ENCODE data around the gene UBE2E3.

Gene UBE2E3

DNA sequence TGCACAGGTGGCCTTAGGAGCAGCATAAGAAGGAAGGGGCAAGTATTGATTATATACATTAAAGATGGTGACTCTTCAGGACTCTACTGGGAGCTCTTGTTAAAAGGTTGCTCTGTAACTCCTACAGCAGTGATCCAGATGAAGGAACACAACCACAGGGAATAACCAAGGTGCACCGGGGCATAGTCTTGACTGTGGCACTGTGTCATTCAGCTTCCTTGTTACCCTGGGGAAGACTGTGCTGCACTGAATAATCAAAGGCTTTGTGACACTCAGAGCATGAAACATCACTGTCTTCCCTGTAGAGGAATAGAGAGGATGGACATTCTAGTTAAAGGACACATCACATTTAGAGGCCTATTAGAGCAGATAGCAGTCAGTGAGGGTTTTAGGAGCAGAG is 105.3 kb downstream of the UBE2E3 start:
- DNase-seq = no peak

DNA sequence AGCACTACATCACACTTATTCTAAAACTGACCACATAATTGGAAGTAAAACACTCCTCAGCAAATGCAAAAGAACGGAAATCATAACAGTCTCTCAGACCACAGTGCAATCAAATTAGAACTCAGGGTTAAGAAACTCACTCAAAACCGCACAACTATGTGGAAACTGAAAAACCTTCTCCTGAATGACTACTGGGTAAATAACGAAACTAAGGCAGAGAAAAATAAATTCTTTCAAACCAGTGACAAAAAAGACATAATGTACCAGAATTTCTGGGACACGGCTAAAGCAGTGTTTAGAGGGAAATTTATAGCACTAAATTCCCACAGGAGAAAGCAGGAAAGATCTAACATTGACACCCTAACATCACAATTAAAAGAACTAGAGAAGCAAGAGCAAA is 111.5 kb downstream of the UBE2E3 start:
- DNase-seq = peak; percentile 79

DNA sequence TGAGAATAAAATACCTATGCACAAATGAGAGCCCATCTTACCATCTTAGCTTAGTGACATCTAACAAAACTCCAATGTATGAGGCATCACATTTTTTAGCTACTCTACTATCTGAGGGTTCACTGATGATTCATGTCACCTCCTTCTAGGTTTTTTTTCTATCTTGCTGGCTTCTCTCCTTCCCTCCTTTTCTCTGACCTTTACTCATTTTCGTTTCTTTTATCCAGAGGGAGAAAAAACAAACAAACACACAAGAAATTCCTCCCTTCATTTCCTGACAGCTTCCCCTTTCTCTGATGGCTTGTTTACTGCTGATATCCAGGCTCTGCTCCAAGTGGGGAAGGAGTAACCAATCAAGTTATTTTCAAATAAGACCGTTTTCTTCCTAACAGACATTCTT is 115.1 kb downstream of the UBE2E3 start:
- DNase-seq = no peak

DNA sequence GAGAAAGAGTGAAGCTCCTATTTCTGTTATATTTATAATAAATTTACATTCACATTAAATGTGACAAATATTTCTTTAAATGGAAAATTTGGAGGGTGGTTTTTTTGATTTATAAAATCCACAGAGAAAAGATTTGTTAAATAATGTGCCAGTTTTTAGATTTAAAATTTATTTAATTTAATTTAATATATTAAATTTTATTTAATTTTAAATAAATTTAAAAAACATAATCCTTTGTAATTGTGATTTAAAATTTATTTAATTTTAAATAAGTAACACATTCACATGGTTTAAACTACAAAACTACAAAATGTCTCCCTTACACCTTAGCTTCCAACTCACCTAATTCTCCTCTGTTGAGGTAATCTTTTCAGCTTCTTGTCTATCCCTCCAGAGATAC is 123.3 kb downstream of the UBE2E3 start:
- no peak for DNase-seq

DNA sequence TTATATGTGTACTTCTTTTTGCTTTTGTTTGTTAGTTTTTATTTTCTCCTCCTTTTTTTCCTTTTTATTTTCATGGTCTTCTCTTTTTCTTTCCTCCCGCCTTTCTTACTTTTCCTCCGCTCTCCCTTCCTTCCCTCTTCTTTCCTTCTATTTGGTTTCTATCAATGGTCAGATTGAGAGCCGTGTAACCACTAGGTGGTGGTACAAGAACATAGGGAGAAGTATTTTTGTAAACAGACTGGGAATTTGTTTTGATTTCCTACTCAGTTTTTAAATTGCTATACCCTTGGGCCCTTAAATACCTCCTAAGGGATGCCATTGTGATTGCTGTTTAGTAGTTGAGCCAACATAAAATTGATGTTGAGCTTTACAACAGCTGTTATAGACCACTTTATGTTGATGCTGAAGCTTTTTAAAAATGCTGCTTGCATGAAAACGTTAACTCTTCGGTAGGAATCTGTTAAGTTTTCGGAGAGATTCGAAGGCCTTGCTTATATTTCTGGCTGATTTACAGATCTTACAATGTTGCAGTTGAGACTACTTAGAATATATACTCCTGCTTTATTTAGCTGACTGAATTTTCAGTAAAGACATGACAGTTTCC is 124.2 kb downstream of the UBE2E3 start:
- peak; percentile 54 for DNase-seq

DNA sequence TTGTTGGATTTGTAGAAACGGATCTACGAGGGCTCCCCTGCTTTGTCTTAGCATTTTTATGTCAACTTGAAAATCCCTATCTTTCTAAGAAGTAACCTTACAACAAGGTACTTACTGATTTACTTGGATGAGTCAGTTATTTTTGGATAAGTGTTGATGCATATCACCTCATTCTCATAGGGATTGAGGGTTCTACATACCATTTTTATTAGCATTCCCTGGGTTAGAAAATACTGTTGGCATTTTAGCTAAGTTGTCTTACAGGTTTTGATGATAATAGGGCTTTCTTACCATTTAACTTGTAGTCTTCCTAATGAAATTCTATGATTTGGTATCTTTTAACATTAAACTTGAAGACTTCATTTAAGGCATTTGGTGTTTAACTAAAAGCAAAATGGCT is 125.2 kb downstream of the UBE2E3 start:
- DNase-seq = no peak

DNA sequence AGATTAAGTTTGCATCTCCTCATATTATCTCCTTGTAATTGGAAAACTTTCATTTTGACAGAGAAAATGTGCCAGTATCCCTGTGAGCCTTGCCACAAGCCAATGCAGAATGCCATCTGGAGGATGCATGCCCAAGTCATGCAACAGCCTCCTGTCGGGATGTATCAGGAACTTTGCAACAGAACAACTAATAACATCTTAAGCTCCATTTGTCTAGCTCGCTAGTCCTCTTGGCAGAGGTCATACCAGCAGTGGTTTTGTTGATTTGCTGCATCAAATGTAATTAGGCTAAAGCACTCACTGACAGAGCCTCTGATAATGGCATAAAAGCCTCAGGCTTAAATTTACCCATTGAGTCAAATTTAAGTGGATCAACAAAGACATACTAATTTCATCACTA is 125.8 kb downstream of the UBE2E3 start:
- DNase-seq = no peak

DNA sequence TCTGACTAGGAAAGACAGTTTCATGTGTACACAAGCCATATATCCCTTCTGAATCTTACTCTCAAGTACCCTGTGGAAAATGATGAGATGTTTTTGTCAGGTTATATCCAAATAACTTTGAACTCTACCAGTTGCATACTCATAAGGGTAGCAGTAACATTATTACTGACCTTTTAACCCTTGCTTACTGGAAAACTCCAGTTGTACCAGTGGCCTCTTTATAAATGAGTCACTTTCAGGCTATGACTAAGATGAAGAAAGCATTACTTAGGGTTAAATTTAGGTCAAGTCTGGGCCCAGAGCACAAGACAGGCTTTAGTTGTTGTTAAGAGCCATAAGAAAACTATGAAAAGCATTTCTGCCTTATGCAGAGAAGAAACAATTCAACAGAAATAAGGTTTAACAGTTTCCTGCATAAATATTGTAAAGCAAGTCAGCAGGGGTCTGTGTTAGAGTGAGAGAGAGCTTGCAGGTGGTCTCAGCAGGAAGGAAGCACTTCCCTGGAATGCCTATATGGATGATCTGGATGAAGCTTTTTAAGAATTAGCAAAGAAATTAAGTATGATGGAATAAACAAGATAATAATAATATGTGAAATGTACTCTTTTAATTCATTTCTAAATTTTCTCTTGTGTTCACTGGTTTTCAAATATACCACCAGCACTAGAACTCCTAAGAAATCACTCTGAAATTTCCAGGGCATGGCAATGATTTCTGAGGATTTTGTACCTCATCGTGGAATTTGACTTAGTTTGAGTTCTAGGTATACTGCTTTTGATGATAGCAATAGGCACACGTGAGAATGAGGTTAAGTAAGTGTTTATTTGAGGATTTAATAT is 126.6 kb downstream of the UBE2E3 start:
- peak; percentile 91 for DNase-seq

DNA sequence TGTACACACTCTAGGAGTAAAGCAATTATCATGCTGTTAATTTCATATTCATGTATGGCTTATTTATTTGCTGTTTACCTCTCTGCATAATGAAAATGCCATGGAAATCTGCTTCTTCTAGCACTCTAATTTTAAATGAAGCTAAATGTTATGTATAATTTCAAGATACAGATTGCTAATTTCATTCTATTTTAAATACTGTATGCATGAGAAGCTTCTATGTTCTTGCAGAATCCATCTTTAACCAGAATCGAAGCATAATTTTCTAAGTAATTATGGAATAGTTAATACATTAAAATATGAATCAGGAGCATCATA is 127.2 kb downstream of the UBE2E3 start:
- no peak for DNase-seq

DNA sequence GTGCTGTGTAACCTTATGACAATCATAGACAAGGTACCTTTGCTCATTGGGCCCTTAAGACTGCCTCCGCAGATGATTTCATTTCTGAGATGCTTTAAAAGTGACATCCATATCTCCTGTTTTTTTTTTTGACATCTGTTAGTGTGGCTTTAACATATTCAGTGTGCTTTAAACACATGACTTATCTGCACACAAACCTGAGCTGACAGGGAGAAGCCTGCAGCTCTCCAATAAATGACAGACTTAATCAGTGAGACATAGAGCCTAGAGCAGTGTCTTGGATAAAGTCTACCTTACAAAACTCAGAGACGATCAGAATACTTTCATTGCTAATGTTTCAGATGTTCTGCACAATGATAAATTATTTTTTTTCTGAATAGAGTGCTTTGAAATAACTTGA is 130.7 kb downstream of the UBE2E3 start:
- no peak for DNase-seq

DNA sequence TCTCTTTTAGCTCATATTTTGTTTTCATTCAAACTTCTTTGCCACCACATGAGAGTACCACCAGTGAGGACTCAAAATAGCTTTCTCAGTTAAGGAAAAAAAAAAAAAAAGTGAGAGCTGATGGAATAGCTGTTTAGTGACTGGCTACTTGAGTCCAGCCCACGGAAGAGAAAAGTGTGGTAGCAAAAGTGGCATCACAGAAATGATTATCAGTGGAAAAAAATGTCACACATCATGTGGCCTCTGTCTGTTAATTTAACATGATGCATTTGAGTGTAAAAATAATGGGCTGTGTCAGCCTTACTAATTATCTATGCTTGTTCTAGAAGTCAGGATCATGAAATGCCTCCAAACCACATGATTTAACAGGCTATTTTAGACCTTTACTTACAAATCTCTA is 132.5 kb downstream of the UBE2E3 start:
- no peak for DNase-seq
